HEK293 (cell line): Measurements from ENCODE around the gene ZNRF2.

Experiments used
- BCL11A ChIP-seq: fragments of 450-650 bp; formaldehyde crosslinking; IDR thresholded peaks from 2 replicates; pipeline ENCODE4 v1.5.1; 2016; ENCODE audit warnings: low read depth, missing biosample characterization, missing genetic modification characterization
- SALL2 ChIP-seq: fragments of 450-650 bp; formaldehyde crosslinking; IDR thresholded peaks from 2 replicates; pipeline ENCODE4 v1.5.0; 2017; ENCODE audit warnings: missing biosample characterization, mild to moderate bottlenecking, missing genetic modification characterization, borderline replicate concordance
- SCRT1 ChIP-seq: fragments of 450-650 bp; formaldehyde crosslinking; IDR thresholded peaks from 2 replicates; pipeline ENCODE4 v1.5.1; 2016; ENCODE audit warnings: missing biosample characterization, missing genetic modification characterization, borderline replicate concordance
- SP3 ChIP-seq: fragments of 450-650 bp; formaldehyde crosslinking; IDR thresholded peaks from 2 replicates; pipeline ENCODE4 v1.5.1; 2016; ENCODE audit warnings: missing biosample characterization, missing genetic modification characterization
- TCF7L2 ChIP-seq: IDR thresholded peaks from 2 replicates; pipeline ENCODE4 v1.6.1; 2011; ENCODE audit warnings: low read depth, mild to moderate bottlenecking, inconsistent platforms, low read length, moderate library complexity, borderline replicate concordance
- ZIC2 ChIP-seq: fragments of 450-650 bp; formaldehyde crosslinking; IDR thresholded peaks from 2 replicates; pipeline ENCODE4 v1.5.1; 2016; ENCODE audit warnings: missing biosample characterization, missing genetic modification characterization
- ZNF174 ChIP-seq: fragments of 450-650 bp; formaldehyde crosslinking; IDR thresholded peaks from 2 replicates; pipeline ENCODE4 v1.5.0; 2017; ENCODE audit warnings: missing biosample characterization, mild to moderate bottlenecking, missing genetic modification characterization
- ZNF248 ChIP-seq: fragments of 450-650 bp; formaldehyde crosslinking; IDR thresholded peaks from 2 replicates; pipeline ENCODE4 v1.5.1; 2017; ENCODE audit warnings: missing biosample characterization, missing genetic modification characterization
- ZNF701 ChIP-seq: fragments of 450-650 bp; formaldehyde crosslinking; IDR thresholded peaks from 2 replicates; pipeline ENCODE4 v1.5.1; 2016; ENCODE audit warnings: missing biosample characterization, missing genetic modification characterization
- ZNF785 ChIP-seq: fragments of 450-650 bp; formaldehyde crosslinking; IDR thresholded peaks from 2 replicates; pipeline ENCODE4 v1.5.1; 2016; ENCODE audit warnings: missing biosample characterization, missing genetic modification characterization
- TF ChIP-seq, protein P1 (sequence below): fragments of 450-650 bp; formaldehyde crosslinking; IDR thresholded peaks from 2 replicates; pipeline ENCODE4 v1.5.1; 2016; ENCODE audit warnings: missing biosample characterization, missing genetic modification characterization
- TF ChIP-seq, protein P2 (sequence below): fragments of 450-650 bp; formaldehyde crosslinking; IDR thresholded peaks from 2 replicates; pipeline ENCODE4 v1.5.1; 2016; ENCODE audit warnings: missing biosample characterization, missing genetic modification characterization
- TF ChIP-seq, protein P3 (sequence below): fragments of 450-650 bp; IDR thresholded peaks from 2 replicates; pipeline ENCODE4 v1.5.1; 2018; ENCODE audit warnings: missing biosample characterization, missing genetic modification characterization
- TF ChIP-seq, protein P4 (sequence below): fragments of 450-650 bp; formaldehyde crosslinking; IDR thresholded peaks from 2 replicates; pipeline ENCODE4 v1.5.1; 2016; ENCODE audit warnings: missing biosample characterization, missing genetic modification characterization, borderline replicate concordance

DNA sequence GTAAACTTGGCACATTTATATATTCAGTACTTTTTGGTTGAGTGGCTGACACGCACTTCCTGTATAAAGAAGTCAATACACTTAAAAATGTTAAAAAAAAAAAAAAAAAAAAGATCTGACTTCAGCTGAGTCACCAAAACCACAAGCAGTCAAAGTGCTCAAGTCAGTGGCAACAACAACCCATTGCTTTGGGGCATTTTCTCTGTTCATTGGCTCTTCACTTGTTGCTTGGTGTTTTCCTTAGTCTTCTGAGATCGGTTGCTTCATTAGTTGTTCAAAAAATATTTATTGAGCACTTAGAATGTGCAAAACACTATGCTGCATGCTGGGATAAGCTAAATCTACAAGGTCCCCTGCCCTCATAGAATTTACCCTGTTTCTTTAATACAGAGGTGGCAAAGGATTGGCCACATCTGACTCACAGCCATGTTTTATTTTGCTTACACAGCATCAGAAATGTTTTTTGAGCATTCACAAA is 63.7 kb downstream of the ZNRF2 start:
- TF ChIP-seq, protein P1, sequence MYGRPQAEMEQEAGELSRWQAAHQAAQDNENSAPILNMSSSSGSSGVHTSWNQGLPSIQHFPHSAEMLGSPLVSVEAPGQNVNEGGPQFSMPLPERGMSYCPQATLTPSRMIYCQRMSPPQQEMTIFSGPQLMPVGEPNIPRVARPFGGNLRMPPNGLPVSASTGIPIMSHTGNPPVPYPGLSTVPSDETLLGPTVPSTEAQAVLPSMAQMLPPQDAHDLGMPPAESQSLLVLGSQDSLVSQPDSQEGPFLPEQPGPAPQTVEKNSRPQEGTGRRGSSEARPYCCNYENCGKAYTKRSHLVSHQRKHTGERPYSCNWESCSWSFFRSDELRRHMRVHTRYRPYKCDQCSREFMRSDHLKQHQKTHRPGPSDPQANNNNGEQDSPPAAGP (tag by site-specific recombination) = no peak
- TF ChIP-seq ZNF248 (tag by site-specific recombination) (no peak), ZIC2 (no peak), SCRT1 (peak; percentile 64; the same call in 1 of the 2 replicates), TCF7L2 (no peak), BCL11A (tag by site-specific recombination) (no peak), SP3 (tag by site-specific recombination) (no peak), ZNF701 (tag by site-specific recombination) (no peak), SALL2 (tag by site-specific recombination) (no peak), ZNF785 (tag by site-specific recombination) (no peak), ZNF174 (tag by site-specific recombination) (no peak)
- TF ChIP-seq, protein P2, sequence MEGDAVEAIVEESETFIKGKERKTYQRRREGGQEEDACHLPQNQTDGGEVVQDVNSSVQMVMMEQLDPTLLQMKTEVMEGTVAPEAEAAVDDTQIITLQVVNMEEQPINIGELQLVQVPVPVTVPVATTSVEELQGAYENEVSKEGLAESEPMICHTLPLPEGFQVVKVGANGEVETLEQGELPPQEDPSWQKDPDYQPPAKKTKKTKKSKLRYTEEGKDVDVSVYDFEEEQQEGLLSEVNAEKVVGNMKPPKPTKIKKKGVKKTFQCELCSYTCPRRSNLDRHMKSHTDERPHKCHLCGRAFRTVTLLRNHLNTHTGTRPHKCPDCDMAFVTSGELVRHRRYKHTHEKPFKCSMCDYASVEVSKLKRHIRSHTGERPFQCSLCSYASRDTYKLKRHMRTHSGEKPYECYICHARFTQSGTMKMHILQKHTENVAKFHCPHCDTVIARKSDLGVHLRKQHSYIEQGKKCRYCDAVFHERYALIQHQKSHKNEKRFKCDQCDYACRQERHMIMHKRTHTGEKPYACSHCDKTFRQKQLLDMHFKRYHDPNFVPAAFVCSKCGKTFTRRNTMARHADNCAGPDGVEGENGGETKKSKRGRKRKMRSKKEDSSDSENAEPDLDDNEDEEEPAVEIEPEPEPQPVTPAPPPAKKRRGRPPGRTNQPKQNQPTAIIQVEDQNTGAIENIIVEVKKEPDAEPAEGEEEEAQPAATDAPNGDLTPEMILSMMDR (tag by site-specific recombination) = no peak
- TF ChIP-seq, protein P3, sequence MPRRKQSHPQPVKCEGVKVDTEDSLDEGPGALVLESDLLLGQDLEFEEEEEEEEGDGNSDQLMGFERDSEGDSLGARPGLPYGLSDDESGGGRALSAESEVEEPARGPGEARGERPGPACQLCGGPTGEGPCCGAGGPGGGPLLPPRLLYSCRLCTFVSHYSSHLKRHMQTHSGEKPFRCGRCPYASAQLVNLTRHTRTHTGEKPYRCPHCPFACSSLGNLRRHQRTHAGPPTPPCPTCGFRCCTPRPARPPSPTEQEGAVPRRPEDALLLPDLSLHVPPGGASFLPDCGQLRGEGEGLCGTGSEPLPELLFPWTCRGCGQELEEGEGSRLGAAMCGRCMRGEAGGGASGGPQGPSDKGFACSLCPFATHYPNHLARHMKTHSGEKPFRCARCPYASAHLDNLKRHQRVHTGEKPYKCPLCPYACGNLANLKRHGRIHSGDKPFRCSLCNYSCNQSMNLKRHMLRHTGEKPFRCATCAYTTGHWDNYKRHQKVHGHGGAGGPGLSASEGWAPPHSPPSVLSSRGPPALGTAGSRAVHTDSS = no peak
- TF ChIP-seq, protein P4, sequence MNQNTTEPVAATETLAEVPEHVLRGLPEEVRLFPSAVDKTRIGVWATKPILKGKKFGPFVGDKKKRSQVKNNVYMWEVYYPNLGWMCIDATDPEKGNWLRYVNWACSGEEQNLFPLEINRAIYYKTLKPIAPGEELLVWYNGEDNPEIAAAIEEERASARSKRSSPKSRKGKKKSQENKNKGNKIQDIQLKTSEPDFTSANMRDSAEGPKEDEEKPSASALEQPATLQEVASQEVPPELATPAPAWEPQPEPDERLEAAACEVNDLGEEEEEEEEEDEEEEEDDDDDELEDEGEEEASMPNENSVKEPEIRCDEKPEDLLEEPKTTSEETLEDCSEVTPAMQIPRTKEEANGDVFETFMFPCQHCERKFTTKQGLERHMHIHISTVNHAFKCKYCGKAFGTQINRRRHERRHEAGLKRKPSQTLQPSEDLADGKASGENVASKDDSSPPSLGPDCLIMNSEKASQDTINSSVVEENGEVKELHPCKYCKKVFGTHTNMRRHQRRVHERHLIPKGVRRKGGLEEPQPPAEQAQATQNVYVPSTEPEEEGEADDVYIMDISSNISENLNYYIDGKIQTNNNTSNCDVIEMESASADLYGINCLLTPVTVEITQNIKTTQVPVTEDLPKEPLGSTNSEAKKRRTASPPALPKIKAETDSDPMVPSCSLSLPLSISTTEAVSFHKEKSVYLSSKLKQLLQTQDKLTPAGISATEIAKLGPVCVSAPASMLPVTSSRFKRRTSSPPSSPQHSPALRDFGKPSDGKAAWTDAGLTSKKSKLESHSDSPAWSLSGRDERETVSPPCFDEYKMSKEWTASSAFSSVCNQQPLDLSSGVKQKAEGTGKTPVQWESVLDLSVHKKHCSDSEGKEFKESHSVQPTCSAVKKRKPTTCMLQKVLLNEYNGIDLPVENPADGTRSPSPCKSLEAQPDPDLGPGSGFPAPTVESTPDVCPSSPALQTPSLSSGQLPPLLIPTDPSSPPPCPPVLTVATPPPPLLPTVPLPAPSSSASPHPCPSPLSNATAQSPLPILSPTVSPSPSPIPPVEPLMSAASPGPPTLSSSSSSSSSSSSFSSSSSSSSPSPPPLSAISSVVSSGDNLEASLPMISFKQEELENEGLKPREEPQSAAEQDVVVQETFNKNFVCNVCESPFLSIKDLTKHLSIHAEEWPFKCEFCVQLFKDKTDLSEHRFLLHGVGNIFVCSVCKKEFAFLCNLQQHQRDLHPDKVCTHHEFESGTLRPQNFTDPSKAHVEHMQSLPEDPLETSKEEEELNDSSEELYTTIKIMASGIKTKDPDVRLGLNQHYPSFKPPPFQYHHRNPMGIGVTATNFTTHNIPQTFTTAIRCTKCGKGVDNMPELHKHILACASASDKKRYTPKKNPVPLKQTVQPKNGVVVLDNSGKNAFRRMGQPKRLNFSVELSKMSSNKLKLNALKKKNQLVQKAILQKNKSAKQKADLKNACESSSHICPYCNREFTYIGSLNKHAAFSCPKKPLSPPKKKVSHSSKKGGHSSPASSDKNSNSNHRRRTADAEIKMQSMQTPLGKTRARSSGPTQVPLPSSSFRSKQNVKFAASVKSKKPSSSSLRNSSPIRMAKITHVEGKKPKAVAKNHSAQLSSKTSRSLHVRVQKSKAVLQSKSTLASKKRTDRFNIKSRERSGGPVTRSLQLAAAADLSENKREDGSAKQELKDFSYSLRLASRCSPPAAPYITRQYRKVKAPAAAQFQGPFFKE = no peak
